NCI-H748 treated with DMSO at 0.1 percent for 48 hours (cell line): ENCODE data around the gene VOPP1.
"Not testable (repeated sequence)": the region's sequence is repeated elsewhere in the genome, so short reads cannot be mapped to it uniquely, and the experiment has no call there.

ENCODE experiments used
- DNase-seq: peaks from one replicate; lab custom pipeline; 2025; lab: John Stamatoyannopoulos, UW

The VOPP1 gene, protein sequence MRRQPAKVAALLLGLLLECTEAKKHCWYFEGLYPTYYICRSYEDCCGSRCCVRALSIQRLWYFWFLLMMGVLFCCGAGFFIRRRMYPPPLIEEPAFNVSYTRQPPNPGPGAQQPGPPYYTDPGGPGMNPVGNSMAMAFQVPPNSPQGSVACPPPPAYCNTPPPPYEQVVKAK

DNA sequence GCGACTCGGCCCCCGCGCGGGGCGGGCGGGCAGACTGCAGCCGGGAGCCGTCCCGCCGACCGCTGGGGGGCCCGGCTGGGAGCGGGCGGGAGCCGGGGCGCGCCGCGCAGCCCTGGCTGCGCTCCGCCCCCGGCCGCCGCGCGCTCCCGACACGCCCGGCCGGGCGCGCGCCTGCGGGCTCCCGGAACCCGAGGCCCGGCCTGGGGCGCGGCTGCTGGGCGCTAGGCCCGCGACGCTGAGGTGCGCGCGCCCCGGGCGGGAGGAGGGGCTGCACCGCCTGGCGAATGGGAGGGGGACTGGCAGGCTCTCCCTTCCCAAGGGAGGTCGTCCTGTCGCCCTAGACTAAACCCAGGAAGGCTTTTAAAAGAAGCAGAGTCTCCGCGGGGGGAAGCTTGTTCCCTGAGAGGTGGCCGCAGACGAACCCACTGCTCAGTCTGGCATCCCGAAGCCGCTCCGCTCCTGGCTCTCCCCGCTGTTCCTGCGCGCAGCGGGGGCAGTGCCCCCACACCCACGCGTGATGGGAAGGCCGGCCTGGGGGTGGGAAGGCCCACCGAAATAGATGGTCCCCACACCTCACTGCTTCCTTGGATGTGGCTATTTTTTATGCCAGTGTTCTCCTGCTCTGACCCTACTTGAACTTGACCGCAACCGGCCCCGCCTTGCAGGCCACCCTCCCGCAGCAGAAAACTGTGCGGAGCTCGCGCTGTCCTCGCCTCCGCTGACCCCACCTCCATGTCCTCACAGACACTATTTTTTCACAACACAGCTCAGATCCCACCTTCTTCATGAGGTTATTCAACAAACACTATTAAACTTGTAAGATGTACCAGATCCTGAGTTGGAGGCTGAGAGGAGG lies at the start of gene VOPP1:
Gene VOPP1, minus strand, starts transcription at position 125 of the 856 bp plus-strand sequence. CDS start 178 bp downstream, outside the sequence.
- DNase-seq, result peak; percentile 41

DNA sequence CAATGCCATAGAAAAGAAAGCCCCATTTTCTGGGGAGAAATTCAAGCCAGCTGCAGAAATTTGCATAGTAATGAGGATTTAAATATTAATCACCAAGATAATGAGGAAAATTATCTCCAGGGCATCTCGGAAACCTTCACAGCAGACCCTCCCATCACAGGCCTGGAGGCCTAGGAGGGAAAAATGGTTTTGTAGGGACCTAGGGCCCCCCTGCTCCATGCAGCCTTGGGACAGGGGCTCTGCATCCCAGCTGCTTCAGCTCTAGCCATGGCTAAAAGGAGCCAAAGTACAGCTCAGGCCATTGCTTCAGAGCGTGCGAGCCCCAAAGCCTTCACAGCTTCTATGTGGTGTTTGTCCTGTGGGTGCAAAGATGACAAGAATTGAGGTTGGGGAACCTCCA lies 46.6 kb upstream of the VOPP1 start:
- DNase-seq, result no peak

DNA sequence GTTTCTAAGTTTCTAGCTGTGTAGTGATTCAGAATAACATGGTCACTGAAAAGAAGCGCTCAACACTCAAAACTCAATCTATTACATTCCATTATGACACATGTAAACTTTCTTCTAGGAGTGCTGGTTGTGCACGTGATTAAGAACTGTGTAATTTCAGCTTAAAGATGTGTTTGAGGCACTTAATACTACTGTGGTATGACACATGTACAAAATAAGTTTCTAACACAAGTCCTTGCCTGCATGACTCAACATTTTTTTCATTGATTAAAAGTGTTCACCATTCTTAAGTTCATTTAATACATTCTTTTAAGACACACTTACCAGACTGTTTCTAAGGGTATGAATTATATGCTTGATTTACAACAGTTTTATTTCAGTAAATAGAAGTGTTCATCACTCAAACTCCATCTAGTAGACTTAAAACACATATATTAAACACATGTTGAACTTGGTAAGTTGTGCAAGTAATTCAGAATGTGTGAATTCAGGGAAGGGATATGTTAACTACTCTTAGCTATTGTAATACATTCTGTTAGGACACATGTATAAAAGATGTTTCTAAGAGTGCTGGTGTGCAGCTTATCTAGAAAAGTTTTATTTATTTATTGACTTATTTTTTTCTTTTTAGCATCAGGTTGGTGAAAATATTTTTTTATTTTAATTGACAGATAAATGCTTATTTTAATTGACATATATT lies 42.2 kb upstream of the VOPP1 start:
- not testable (repeated sequence) for DNase-seq

DNA sequence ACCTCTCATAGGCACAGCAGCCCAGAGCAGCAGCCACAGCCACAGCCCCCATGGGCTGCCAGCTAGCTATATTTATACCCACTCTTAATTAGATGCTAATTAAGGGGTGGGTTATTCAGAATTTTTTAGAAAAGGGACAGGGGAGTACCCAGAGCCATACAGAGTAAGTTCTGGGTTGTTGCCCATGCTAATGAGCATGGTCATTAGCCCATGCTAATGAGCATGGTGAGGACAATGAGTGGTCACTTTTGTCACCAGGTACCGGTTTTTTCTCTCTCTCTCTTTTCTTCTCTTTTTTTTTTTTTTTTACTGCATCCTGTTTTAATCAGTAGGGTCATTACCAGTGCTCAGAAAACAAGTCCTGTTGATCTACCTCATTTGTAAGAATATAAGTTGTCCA lies 37.4 kb upstream of the VOPP1 start:
- DNase-seq, result not testable (repeated sequence)

DNA sequence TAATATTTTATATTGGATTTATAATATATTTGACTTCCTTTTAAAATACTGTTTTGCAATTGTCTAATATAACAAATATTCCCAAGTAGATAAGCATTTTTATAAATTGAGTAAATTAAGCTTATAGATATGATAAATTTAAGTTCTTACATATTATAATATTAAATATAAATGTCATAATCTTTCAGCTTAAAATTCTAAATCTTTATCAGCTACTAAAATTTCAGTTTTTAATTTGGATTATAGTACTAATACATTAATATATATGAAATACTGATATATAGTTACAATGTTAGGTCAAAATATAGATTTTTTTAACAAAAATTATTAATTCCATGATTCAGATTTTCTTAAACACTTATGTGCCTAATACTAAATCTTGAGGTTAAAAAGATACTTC lies 33.4 kb upstream of the VOPP1 start:
- not testable (repeated sequence) for DNase-seq

DNA sequence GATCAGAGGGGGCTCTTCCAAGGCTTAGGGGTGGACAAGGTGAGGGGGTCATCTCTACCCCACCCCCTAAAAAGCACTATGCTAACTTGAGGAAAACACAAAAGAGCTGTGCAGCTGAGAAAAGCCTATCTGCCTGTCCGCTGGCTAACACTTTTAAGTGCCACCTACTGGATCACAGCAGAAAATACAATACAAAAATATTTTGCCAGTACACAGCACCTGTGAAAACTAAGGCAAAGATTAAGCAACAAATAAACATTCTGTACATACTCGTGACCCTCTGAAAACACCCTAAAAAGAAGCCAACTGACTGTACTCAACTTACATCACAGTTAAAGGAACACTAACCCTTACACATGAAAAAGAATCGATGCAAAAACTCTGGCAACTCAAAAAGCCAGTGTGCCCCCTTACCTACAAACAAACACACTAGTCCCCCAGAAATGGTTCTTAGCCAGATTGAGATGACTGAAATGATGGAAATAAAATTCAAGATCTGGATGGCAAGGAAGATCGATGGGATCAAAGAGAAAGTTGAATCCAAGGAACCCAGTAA lies 25.7 kb upstream of the VOPP1 start:
- peak; percentile 24 for DNase-seq

DNA sequence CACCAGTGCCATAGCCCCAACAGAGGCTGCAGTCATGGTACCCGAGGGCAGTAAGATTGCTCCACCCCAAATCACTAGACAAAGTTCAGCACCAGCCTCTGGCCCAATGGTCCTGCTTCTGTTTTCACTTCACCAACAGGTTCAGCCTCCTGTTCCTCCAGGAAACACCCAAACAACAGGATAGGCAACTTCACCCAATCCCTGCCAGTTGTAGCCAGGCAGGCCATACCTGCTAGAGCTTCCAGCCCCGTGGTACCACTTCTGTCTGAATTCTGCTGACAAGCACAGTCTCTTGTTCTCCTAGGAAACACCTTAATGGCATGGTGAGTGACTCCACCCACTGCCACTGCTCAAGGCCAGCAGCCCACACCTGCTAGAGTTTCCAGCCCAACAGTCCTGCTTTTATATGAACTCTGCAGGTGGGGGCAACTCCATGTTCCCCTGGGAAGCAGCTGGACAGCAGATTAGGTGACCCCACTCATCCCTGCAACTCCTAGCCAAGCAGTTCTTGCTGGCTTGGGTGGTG lies 25.0 kb upstream of the VOPP1 start:
- DNase-seq, result not testable (repeated sequence)

DNA sequence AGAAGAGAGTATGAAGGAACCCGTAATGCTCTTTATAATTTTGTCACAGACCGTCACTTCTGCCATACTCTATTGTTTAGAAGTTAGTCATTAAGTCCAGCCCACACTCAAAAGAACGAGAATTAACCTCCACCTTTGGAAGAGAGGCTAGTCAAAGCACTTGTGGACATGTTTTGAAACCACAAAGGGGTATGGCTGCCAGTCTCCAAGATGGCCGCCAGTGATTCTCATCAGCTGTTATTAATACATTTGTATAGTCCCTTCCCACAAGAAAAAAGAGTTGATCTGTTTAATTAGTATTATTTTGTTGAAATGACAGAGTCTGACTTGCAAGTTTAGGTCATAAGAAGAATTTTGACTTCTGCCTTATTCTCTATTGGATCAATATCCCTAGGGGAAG lies 23.2 kb upstream of the VOPP1 start:
- no peak for DNase-seq

DNA sequence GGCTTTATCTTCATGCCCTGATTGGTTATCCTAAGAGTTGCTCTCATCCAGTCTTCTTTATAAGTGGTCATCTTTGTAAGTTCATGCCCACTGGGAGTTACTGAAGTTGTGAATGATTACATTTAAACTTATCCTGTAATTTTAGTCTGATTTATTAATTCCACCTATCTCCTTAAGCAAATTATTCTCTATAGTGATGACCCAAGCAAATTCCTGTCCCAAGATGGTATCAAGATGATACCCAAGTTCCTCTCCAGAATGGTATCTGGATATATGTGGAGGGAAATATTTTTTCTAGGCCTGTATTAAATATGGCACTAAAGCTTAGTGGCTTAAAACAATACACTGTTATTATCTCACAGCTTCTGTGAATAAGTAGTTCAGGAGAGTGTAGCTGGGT lies 22.6 kb upstream of the VOPP1 start:
- DNase-seq, result no peak

DNA sequence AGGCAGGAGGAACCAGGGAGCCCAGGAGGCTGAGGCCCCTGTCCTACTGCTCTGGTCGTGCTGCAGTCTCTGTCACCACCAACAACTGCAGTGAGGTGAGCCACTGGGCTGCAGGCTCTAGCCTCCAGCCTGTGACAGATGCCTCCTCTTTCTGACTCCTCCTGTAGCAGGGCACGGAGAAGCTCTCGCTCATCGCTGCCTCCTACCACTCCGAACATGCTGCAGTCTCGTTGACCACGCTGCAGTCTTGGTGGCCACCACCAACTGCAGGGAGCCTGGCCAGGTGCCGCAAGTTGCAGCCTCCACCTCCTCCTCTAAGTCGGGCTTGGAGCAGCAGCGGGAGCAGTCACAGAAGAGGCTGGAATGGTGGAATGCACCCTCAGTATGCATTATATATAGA lies 22.1 kb upstream of the VOPP1 start:
- no peak for DNase-seq

DNA sequence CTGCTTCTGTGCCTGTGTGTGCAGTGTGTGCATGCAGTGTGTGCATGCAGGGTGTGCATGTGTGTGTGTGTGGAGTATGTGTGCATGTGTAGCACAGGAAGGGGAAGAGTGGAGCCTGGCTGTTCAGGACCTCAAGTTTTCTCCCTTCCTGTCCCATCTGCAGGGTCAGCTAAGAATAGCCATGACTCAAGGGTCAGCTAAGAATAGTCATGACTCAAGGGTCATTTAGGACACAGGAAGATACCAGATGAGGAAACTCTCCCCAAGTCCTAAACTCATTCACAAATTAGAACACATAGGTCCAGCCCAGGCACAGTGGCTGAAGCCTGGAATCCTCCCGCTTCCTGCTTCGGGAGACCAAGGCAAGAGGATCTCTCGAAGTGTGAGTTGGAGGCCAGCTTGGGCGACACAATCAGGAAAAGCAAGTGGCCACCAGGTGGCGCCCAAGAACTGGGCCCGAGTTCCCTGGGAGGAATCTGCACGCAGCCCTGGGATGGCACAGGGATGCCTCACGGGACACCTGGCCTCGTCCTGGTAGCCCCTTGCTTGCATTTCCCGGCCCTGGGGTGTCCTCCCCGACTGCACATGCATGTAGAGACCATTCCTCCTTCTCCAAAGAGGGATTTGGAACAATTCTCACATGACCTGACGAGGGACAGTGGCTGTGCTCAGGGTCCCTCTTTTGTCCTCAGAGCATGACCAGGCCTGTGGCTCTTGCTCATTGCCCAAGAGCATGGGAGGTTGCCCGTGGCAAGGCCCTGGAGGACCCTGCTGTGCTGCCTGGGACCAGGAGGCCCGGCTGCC lies 21.4 kb upstream of the VOPP1 start:
- peak; percentile 27 for DNase-seq

DNA sequence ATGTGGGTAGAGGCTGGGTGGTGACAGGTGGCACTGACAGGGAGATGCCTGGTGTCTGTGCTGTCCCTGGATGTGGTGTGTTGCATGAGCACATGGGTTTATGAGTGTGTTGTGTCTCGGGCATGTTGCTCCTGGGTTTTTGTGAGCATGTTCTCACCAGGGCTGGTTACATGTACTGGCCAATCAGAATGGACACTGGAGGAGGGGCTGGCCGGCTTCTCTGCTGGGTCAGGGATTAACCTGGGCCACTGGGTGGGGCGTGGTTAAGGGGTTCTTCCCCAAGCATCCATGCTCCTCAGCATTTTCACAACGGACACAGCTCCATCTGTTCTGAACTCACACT lies 20.8 kb upstream of the VOPP1 start:
- no peak for DNase-seq

DNA sequence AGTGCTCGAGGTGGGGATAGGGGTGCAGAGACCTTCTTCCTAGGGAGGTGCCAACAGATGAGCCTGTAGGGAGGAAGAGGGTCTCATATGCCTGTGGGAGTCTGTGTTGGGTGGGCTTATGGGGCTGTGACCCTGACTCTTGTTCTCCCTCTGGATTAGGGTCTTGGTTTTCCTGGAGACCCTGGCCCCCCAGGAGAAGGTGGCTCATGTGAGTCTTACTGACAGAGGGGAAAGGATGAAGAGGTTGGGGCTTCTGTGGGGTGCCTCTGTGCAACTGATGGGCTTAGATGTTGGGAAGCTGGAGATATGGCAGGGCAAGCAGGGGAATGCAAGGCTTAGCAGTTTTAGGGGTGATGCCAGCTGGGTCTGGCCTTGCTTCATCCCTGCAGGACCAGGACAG lies 20.2 kb upstream of the VOPP1 start:
- no peak for DNase-seq

DNA sequence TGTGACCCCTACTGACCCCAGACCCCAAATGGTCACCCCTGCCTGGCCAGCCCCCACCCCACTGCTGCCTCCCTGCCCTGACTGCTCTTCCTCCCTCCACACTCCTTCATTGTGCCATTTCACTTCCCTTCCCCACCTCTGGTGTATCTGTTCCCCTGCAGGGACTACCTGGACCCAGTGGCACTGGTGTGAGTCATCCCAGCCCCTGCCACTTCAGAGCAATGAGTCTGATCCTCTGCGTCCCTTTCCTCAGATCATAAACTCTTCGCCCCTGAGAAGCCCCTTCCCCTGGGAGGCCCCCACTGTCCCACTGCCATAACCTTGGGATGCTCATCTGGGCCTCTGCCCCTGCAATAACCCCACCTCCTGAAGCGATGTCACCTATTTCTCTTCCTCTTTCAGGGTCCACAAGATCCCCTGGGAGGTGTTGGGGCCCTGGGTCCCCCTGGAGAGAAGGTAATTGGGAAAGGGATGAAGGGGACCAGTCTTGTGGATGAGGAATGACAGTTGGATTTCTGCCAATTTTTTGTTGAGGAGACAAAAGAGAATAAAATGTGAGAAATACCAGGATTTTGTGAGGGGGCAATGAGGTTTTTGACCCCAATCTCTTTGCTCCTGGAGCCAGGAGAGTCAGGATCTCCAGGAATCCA lies 19.1 kb upstream of the VOPP1 start:
- DNase-seq, result no peak

DNA sequence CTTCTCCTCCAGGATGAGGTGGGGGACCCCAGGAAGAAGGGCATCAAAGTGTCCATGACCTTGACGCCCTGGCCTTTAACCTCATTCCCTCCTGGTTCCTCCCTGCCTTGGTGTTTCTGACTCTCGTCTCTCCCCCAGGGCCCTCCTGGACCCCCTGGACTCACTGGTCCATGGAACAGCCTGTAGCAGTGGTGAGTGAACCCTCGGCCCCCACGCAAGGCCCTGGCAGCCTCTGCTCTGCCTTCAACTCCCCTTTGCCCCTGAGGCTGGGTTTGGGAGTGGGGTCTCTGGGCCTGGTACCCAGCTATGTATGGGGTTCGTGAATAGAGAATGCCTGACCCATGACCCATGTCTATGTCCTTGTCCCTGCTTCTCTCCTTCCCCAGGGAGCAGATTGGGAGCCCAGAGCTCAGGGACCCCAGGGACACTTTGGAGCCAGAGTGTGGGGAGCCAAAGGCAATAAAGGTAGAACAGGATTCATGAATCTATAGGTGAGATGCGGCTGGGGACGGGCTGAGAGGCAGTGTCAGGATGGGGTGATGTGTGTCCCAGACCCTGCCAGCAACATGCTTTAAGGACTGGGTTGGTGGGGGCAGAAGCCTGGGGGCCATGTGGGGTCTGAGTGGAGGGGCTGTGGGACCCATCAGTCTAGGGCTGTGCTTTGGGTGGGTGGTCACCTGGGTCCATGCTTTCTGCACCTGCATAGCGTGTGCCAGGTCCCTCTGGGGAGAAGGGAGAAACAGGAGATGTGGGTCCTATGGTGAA lies 18.4 kb upstream of the VOPP1 start:
- DNase-seq, result no peak

DNA sequence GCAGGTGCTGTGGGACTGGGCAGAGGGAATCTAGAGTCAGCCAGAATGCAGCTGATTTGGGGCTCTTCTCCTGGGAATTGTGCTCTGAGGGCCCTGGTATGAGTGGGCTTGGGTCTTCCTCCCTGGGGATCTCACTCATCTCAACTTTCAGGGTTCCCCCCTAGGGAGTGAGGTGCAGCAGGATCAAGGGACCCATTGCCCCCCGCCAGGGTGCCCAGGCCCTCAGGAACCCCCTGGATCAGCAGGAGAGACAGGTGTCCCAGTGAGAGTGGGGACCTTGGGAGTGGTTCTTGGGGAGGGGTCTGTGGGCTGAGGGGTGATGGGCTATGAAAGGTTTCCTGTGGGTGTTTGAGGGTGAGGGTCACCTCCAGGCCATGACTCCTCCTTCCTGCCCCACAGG lies 17.6 kb upstream of the VOPP1 start:
- no peak for DNase-seq

DNA sequence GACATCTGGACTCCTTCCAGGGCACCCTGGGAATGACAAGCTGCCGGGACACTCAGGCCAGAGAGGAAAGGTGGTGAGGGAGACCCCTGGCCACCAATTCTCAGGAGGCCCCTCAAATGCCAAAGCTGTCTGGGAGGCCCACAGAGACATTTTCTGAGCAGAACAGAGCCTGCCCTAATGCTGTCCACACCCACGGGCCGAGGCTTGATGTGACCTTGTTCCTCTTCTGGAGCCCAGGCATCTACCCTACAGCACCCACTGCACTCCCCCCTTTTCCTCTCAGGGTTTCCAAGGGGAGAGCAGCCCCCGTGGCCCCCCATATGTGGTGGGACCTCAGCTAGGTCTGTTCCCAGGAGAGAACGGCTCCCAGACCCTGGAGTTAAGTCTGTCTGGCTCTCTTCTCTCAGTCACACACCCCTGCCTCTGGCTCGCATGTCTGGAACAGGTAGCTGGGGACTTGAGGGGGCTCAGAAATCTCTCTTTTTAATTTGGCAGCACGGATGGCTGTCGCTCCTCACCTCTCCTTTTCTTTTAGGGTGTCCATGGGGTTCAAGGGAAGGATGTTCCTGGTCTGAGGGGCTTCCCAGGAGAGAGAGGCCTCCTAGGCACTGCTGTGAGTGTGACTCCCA lies 16.8 kb upstream of the VOPP1 start:
- DNase-seq, result no peak

DNA sequence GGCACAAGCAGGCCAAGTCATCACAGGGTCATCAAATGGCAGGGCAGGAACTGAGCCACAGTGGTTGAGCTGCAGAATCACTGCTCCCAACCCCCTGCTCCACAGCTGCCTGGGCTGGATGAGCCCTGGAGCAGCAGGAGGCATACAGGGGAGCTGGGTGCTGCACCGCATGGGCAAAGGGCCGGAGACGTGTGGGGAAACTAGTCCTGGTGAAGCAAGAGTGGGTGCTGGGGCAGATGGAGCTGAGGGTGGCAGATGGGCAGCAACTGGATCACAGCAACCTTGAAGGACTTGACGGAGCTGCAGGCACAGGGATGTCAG lies 16.0 kb upstream of the VOPP1 start:
- no peak for DNase-seq

DNA sequence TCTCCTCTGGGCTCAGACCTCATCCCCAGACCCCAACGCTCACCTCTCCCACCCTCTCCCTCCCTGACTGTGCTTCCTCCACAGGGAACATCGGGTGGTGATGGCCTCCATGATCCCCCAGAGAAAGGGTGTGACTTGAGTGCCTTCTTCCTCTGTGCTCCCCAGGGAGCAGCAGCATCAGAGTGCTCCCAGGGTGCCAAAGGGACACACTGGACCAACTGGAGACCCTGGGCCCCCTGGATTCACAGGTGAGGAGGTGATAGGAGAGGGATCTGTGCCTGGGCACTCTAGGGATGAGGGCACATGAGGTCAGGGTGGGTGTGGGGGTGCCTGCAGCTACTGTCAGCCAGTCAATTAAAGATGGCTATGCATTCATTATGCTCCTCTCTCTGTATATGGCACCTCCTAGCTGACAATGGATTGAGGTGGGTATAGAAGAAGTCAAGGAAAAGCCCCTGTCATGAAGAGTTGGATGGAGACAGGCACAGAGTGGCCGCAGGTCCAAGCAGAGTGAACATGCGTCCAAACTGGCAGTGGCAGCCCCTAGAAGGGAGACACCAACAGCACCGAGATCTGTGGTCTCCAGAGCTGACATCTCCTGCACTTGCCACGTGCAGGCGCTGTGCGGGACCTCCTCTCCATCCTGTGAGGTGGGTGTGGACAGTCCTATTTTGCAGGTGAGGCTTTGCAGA lies 15.5 kb upstream of the VOPP1 start:
- no peak for DNase-seq

DNA sequence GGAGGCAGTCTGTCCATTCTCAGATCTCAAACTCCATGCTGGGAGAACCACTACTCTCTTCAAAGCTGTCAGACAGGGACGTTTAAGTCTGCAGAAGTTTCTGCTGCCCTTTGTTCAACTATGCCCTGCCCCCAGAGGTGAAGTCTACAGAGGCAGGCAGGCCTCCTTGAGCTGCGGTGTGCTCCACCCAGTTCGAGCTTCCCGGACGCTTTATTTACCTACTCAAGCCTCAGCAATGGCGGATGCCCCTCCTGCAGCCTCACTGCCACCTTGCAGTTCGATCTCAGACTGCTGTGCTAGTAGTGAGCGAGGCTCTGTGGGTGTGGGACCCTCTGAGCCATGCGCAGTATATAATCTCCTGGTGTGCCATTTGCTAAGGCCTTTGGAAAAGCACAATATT lies 10.4 kb upstream of the VOPP1 start:
- DNase-seq, result not testable (repeated sequence)
